Psoas muscle (tissue), 8 donors: ENCODE measurements around the gene EPB41L5. TPM values are rescaled to one million over a fixed set of nuclear protein-coding genes. Genes with fewer than 3 reads are reported as not detected.
A peak's percentile ranks its signal among the peaks of the same experiment; 100 is the strongest.
"Not testable (repeated sequence)": the region's sequence is repeated elsewhere in the genome, so short reads cannot be mapped to it uniquely, and the experiment has no call there.

Experiments
- ATAC-seq, 4 donors: fragments of 200-7000 bp; cut with Tn5 transposase; one replicate each; pipeline ENCODE4 v1.9.1; 2020; ENCODE audit warnings: moderate library complexity in 3 of 4, mild to moderate bottlenecking in 2 of 4
- DNase-seq, 2 donors: peaks; one replicate each; pipeline ENCODE4 v3.0.0-alpha.2; 2020
- H3K27ac ChIP-seq: fragments of 200-600 bp; one replicate; pipeline ENCODE4 v1.8.0; 2022
- H3K27me3 ChIP-seq, 3 donors: fragments of 200-600 bp in 1 of 3; one replicate each; pipeline versions ENCODE4 v1.6.1 to v1.8.0; 2013 to 2022; ENCODE audit warnings: low read length in 2 of 3, mild to moderate bottlenecking in 2 of 3, moderate library complexity in 1 of 3; ENCODE audit not compliant: insufficient read depth in 3 of 3
- H3K36me3 ChIP-seq, 2 donors: fragments of 200-600 bp in 1 of 2; one replicate each; pipeline versions ENCODE4 v1.6.1 to v1.8.0; 2013 to 2022; ENCODE audit warnings: low read depth in 1 of 2, mild to moderate bottlenecking in 1 of 2, moderate library complexity in 1 of 2; ENCODE audit not compliant: insufficient read depth in 1 of 2
- H3K4me1 ChIP-seq: fragments of 200-600 bp; one replicate; pipeline ENCODE4 v1.8.0; 2022
- H3K4me3 ChIP-seq: fragments of 200-600 bp; one replicate; pipeline ENCODE4 v1.8.0; 2022; ENCODE audit warnings: mild to moderate bottlenecking
- H3K9me3 ChIP-seq: fragments of 200-600 bp; one replicate; pipeline ENCODE4 v1.8.0; 2022
- WGBS, 3 donors: extraction: QIAGEN DNeasy Blood & Tissue Kit; methylation state at CpG; one replicate each; pipeline versions ENCODE4 v1.1.6 to v1.1.7; 2013; 5-methylcytosine and 5-hydroxymethylcytosine counted together
- intact Hi-C, 2 donors: fragments of 100-400 bp; cut with DNase I; formaldehyde crosslinking; loops; one replicate each; pipeline versions ENCODE4 v1.11.0 to v1.14.2; 2022
- polyA plus RNA-seq, 3 donors: library from polyadenylated mRNA; stranded (reverse); fragments of 200-250 nt; gene quantifications; one replicate each; pipeline ENCODE4 v1.2.3, GENCODE V29; 2013
- total RNA-seq, 4 donors: library from RNA; stranded (reverse); fragmentation: NEBNext Ultra II Directional in 2 of 4; extraction: Animal tissue kit (Norgen Biotek cat#: 25700) in 2 of 4; gene quantifications; one replicate each; pipeline versions ENCODE4 v1.2.1 to v1.2.4, GENCODE V29; 2021 to 2023
- TF ChIP-seq, protein P1 (sequence below): fragments of 200-600 bp; IDR thresholded peaks from one replicate; pipeline ENCODE4 v1.8.0; 2022; ENCODE audit warnings: antibody characterized with exemption
- donor health status: healthy with polysubstance abuse.
- donor health status: DM: no; HTN: no; CAD: no; lungs with moderate emphysema.
- donor health status: Bipolar disorder and iron deficiency.
- donor health status: healthy.
- donor health status: DM: yes; HTN: yes; CAD: no.
- donor health status: DM: no; HTN: no; CAD: no.
- donor health status: DM: no; HTN: no; CAD: no.
- donor health status: DM: yes; HTN: yes; CAD: no.

EPB41L5 gene
- total and polyA plus RNA-seq, 7 donors: 4.2 to 16.0 (median 12.5) TPM

DNA sequence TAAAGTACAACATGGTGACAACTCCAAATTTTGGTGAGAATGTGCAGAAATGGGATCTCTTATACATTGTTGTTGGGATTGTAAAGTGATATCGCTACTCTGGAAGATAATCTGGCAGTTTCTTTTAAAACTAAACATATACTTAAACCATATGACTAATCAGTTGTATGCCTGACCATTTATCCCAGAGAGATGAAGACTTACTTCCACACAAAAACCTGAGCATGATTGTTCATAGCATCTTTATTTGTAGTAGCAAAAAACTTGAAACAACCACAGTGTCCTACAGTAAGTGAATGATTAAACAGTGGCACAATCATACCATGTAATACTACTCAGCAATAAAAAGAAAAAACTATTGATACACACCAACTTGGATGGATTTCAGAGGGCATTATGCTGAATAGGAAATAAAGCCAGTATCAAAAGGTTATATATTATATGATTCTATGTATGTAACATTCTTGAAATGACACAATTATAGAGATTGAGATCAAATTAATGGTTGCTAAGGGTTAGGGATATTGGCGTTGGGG lies 47.3 kb downstream of the EPB41L5 start:
- intact Hi-C loops: no loop called here
- no peak overlapping the region for H3K27ac ChIP-seq
- TF ChIP-seq, protein P1, sequence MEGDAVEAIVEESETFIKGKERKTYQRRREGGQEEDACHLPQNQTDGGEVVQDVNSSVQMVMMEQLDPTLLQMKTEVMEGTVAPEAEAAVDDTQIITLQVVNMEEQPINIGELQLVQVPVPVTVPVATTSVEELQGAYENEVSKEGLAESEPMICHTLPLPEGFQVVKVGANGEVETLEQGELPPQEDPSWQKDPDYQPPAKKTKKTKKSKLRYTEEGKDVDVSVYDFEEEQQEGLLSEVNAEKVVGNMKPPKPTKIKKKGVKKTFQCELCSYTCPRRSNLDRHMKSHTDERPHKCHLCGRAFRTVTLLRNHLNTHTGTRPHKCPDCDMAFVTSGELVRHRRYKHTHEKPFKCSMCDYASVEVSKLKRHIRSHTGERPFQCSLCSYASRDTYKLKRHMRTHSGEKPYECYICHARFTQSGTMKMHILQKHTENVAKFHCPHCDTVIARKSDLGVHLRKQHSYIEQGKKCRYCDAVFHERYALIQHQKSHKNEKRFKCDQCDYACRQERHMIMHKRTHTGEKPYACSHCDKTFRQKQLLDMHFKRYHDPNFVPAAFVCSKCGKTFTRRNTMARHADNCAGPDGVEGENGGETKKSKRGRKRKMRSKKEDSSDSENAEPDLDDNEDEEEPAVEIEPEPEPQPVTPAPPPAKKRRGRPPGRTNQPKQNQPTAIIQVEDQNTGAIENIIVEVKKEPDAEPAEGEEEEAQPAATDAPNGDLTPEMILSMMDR: no peak
- 95 to 96% (median 96%) methylated on average over 2 of the region's 2 CpGs for WGBS, 3 donors
- no peaks in the 10 kb centered on the region for H3K36me3 ChIP-seq
- H3K27me3 ChIP-seq: no peaks in the 10 kb centered on the region
- H3K9me3 ChIP-seq: no peaks in the 10 kb centered on the region
- no peak for DNase-seq
- peaks cover 3% of the 10 kb centered on the region for H3K4me1 ChIP-seq
- no peak for ATAC-seq
- H3K4me3 ChIP-seq: no peak overlapping the region

DNA sequence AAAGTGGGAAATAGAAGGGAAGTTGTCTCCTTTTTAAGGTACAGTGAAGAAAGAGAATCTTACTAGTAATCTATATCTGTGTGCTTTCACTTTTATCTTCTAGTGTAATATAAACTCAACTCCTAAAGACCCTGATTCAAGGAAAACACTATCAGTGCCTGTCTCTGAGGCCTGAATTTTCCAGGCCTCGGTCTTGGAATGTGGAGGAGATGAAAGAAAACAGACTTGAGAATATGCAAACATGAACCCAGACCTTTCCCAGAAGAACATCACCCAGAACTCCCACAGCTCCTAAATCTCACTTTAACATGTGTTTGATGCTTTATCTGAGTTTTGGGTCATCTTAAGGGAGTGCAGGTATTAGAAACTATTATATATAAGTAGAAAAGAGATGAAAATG lies 51.8 kb downstream of the EPB41L5 start:
- Histone ChIP-seq H3K27me3 (no peaks in the 10 kb centered on the region), H3K36me3 (no peaks in the 10 kb centered on the region), H3K27ac (no peak overlapping the region), H3K9me3 (no peaks in the 10 kb centered on the region), H3K4me1 (peaks cover 14% of the 10 kb centered on the region), H3K4me3 (no peak overlapping the region)
- DNase-seq (no peak), ATAC-seq (no peak)
- TF ChIP-seq, protein P1: no peak
- WGBS, 3 donors: 73 to 84% (median 75%) methylated on average over 1 of the region's 1 CpG
- intact Hi-C loops: no loop called here

DNA sequence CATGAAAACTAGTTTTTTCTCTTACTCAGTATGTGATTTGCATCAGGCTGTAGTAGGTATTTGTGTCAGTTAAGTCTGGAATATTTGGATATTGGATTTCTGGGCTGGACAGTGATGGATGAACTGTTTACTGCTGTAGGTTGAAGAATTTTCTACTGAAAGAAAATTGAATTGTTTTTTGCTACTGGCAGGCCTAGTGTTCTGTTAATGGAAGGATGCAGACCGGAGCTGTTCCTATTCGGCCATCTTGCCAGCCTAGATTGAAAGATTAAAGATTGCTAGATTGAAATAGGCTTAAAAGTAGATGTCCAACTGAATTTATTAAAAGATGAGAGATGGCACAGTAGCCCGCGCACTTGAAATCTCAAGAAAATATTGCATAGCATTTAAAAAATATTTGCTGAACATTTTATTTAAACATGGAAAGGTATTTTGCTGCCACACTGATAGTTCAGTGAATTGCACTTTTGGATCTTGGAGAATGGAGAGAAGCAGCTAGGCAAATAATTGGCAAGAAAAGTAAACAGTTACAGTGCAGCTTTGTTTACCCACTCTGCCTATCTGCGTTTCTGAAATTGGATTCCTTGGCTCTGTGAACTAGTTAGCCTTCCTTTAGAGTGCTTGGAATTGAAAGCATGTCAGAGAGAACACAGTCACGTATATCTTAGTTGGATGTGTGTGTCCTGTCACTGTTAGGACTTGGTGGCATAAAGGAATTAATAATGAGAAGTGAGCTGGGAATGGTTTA lies 54.1 kb downstream of the EPB41L5 start:
- WGBS, 3 donors: 63 to 67% (median 63%) methylated on average over 6 of the region's 6 CpGs
- H3K9me3 ChIP-seq: no peaks in the 10 kb centered on the region
- no peak for DNase-seq
- H3K36me3 ChIP-seq: no peaks in the 10 kb centered on the region
- no peaks in the 10 kb centered on the region for H3K27me3 ChIP-seq
- peak overlapping the region; percentile 3 for H3K27ac ChIP-seq
- no peak overlapping the region for H3K4me3 ChIP-seq
- ATAC-seq: peak in 3 of 4 donors; percentile 54 to 84 (median 69)
- intact Hi-C loops: no loop called here
- H3K4me1 ChIP-seq: peaks cover 14% of the 10 kb centered on the region
- TF ChIP-seq, protein P1: no peak

DNA sequence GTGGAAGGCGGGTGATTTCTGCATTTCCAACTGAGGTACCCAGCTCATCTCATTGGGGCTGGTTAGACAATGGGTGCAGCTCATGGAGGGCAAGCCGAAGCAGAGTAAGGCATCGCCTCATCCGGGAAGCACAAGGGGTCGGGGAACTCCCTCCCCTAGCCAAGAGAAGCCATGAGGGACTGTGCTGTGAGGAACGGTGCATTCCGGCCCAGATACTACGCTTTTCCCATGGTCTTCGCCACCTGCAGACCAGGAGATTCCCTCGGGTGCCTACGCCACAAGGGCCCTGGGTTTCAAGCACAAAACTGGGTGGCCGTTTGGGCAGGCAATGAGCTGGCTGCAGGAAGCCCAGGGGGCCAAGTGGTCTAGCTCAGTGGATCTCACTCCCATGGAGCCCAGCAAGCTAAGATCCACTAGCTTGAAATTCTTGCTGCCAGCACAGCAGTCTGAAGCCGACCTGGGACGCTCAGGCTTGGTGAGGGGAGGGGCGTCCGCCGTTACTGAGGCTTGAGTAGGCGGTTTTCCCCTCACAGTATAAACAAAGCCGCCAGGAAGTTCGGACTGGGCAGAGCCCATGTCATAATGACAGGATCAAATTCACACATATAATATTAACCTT lies 55.3 kb downstream of the EPB41L5 start:
- H3K36me3 ChIP-seq, H3K27me3 ChIP-seq, H3K4me3 ChIP-seq, ATAC-seq, DNase-seq, H3K9me3 ChIP-seq, H3K27ac ChIP-seq, intact Hi-C loops: not testable (repeated sequence)
- H3K4me1 ChIP-seq: peaks cover 14% of the 10 kb centered on the region
- WGBS, 3 donors: 95 to 98% (median 97%) methylated on average over 20 of the region's 20 CpGs

DNA sequence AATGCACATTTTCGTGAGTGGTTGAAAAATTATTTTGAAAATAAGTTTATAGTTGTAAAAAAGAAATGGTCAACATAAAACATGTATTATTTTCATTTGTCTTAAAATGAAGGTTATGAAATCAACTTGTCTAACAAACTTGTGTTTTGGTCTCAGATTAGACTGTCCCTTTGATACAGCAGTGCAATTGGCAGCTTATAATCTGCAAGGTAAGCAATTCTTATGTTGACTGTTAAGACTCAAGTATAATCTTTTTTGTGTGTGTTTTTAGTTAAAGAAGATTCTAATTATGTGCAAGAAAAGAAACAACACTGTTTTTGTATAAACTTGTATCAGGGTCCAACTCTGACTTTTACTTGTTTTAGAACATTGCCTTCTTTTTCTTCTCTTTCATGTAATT lies 62.7 kb downstream of the EPB41L5 start:
- TF ChIP-seq, protein P1: no peak
- intact Hi-C loops: no loop called here
- WGBS, 3 donors: 95 to 100% (median 100%) methylated on average over 1 of the region's 1 CpG
- Histone ChIP-seq H3K27ac (no peak overlapping the region), H3K4me1 (no peaks in the 10 kb centered on the region), H3K36me3 (peaks cover 0 to 22% of the 10 kb centered on the region in 2 donors), H3K4me3 (no peak overlapping the region), H3K27me3 (no peaks in the 10 kb centered on the region), H3K9me3 (no peaks in the 10 kb centered on the region)
- DNase-seq: no peak
- ATAC-seq: no peak
